Measurements from ENCODE around the gene MSI2. TPM values are rescaled to one million over a fixed set of nuclear protein-coding genes. Genes with fewer than 3 reads are reported as not detected.

MSI2 gene
- total RNA-seq, 2 experiments from 2014 or later, result 131 to 164 TPM

DNA sequence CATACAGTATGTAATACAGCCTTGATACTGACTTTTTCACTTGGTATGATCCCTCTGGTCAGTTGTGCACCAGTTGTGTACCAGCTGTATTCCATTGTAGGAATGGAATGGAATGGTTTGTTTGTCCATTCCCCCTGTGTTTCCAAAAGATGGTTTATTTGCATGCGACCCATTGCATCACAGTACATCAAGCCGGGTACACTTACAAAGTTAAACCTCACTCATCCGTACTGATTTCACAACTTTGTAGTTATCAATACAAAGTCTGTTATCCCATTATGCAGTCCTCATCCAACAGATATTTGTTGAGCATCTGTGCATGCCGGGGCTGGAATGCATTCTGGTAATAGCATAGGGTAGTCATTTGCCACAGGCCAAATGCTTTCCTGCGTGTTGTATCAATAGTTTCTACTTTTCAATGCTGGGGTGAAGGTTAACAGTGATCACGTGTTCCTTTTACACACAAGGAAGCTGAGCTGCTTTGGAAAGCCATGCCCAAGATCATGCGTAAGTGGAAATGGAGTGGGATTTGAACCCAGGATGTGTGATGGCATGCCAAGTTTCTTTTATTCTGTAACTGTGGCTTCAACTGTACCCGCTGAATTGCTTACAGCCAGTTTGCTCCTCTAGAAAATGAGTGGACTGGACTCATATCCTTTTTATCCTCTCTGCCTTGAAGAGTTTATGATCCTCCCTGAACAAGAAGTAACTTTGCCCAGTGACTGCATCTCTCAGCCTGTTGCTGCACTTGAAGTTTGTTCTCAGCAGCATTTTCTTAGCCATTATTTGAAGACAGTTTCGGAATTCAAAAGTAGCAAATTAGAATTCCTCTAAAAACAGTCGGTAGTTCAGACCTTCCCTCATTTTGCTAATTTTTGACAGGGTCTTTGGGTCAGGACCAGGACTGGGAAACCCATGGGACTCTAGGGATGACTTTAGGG, 260.2 kb downstream of the MSI2 start:
- TF ChIP-seq, protein P1, sequence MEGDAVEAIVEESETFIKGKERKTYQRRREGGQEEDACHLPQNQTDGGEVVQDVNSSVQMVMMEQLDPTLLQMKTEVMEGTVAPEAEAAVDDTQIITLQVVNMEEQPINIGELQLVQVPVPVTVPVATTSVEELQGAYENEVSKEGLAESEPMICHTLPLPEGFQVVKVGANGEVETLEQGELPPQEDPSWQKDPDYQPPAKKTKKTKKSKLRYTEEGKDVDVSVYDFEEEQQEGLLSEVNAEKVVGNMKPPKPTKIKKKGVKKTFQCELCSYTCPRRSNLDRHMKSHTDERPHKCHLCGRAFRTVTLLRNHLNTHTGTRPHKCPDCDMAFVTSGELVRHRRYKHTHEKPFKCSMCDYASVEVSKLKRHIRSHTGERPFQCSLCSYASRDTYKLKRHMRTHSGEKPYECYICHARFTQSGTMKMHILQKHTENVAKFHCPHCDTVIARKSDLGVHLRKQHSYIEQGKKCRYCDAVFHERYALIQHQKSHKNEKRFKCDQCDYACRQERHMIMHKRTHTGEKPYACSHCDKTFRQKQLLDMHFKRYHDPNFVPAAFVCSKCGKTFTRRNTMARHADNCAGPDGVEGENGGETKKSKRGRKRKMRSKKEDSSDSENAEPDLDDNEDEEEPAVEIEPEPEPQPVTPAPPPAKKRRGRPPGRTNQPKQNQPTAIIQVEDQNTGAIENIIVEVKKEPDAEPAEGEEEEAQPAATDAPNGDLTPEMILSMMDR (conservative IDR thresholded peaks at IDR 0.05; ENCODE audit: low read length), result no peak
- no peak for TF ChIP-seq EZH2phosphoT487 (IDR thresholded peaks at IDR 0.05; ENCODE audit: borderline replicate concordance, low read depth, low read length)
- no peak overlapping the region for H3K27ac ChIP-seq (ENCODE audit: low read depth, low read length, poor library complexity, severe bottlenecking)
- no peak overlapping the region for H3K4me3 ChIP-seq (ENCODE audit: low read depth, low read length, poor library complexity, severe bottlenecking)
- H2AFZ ChIP-seq (ENCODE audit: low read length), result no peak overlapping the region
- no peaks in the 10 kb centered on the region for H3K79me2 ChIP-seq (ENCODE audit: insufficient read depth, low read depth, low read length)
- H3K4me2 ChIP-seq (ENCODE audit: low read length), result no peak overlapping the region
- BruUV-seq (replicated peaks), result no TSS peak
- no peaks in the 10 kb centered on the region for H4K20me1 ChIP-seq (ENCODE audit: insufficient read depth, low read length)
- intact Hi-C loops (cut with micrococcal nuclease; ENCODE audit: unreplicated experiment), result loop anchor here (5.0 kb wide), 1 partner anchor 274 kb away; no protein-coding TSS in a partner anchor
- POLR2A ChIA-PET, result no interaction called here
- H3K36me3 ChIP-seq (ENCODE audit: insufficient read depth, low read length), result 0 out of 2 replicates have a peak, but pooled peaks cover 6% of the 10 kb centered on the region
- peaks cover 36% of the 10 kb centered on the region for H3K4me1 ChIP-seq (ENCODE audit: insufficient read depth, low read length, poor library complexity, severe bottlenecking)
- no peaks in the 10 kb centered on the region for H3K9me3 ChIP-seq (ENCODE audit: low read length)
- no peaks in the 10 kb centered on the region for H3K9me2 ChIP-seq (ENCODE audit: insufficient read depth, low read length)
- DNase-seq (ENCODE audit: low spot score), result no peak
- CTCF ChIA-PET (ENCODE audit: unreplicated experiment), result no interaction called here

DNA sequence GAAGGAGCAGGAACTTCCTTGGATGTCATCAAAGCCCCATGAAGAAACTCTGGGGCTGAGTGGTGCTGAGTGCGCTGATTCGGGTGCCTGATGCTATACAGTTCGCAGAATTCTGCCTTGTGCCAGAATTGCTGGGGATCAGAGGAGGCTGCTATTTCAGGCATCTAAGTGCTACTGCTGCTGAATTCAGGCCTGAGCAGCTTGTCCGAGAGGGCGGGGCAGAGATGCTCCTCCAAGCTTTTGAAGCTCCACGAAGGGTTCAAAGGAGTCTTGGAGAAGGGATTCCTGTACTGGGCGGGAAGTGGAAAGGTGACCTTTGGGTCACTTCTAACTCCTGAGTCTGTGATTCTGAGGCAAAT, 260.9 kb downstream of the MSI2 start:
- no peak overlapping the region for H3K27ac ChIP-seq (ENCODE audit: low read depth, low read length, poor library complexity, severe bottlenecking)
- intact Hi-C loops (cut with micrococcal nuclease; ENCODE audit: unreplicated experiment), result loop anchor here (5.0 kb wide), 1 partner anchor 275 kb away; no protein-coding TSS in a partner anchor
- POLR2A ChIA-PET, result no interaction called here
- TF ChIP-seq EZH2phosphoT487 (IDR thresholded peaks at IDR 0.05; ENCODE audit: borderline replicate concordance, low read depth, low read length), result no peak
- TF ChIP-seq, protein P1 (conservative IDR thresholded peaks at IDR 0.05; ENCODE audit: low read length), result no peak
- CTCF ChIA-PET (ENCODE audit: unreplicated experiment), result no interaction called here
- no peak overlapping the region for H3K4me2 ChIP-seq (ENCODE audit: low read length)
- no peak overlapping the region for H3K4me3 ChIP-seq (ENCODE audit: low read depth, low read length, poor library complexity, severe bottlenecking)
- H3K79me2 ChIP-seq (ENCODE audit: insufficient read depth, low read depth, low read length), result no peaks in the 10 kb centered on the region
- H3K9me3 ChIP-seq (ENCODE audit: low read length), result no peaks in the 10 kb centered on the region
- H3K4me1 ChIP-seq (ENCODE audit: insufficient read depth, low read length, poor library complexity, severe bottlenecking), result peaks cover 38% of the 10 kb centered on the region
- no peak for DNase-seq (ENCODE audit: low spot score)
- BruUV-seq (replicated peaks), result no TSS peak
- no peak overlapping the region for H2AFZ ChIP-seq (ENCODE audit: low read length)
- H3K36me3 ChIP-seq (ENCODE audit: insufficient read depth, low read length), result 0 out of 2 replicates have a peak, but pooled peaks cover 6% of the 10 kb centered on the region
- no peaks in the 10 kb centered on the region for H3K9me2 ChIP-seq (ENCODE audit: insufficient read depth, low read length)
- H4K20me1 ChIP-seq (ENCODE audit: insufficient read depth, low read length), result no peaks in the 10 kb centered on the region
